Cardiac muscle cell (in vitro differentiated cells and primary cell): Measurements from ENCODE around the gene KLF18. TPM values are rescaled to one million over a fixed set of nuclear protein-coding genes. Genes with fewer than 3 reads are reported as not detected.

ENCODE experiments used
- DNase-seq, 2 donors: peaks; one replicate each; pipeline versions ENCODE4 v3.0.0 to v3.0.0-alpha.2; 2010 to 2017; ENCODE audit warnings: low read depth in 1 of 2, low spot score in 1 of 2
- H3K27ac ChIP-seq: fragments of 200-600 bp; sonication (generic); 2 replicates; pipeline ENCODE4 v1.5.1; 2016
- H3K27me3 ChIP-seq: fragments of 200-600 bp; sonication (generic); 2 replicates; pipeline ENCODE4 v1.6.0; 2016; ENCODE audit warnings: control low read depth
- H3K36me3 ChIP-seq: fragments of 200-600 bp; sonication (generic); 2 replicates; pipeline ENCODE4 v1.5.1; 2016; ENCODE audit warnings: control low read depth
- H3K4me1 ChIP-seq: fragments of 200-600 bp; sonication (generic); 2 replicates; pipeline ENCODE4 v1.8.1; 2017; ENCODE audit warnings: low read depth, mild to moderate bottlenecking, mixed run types
- H3K4me3 ChIP-seq: fragments of 200-600 bp; sonication (generic); 2 replicates; pipeline ENCODE4 v1.5.1; 2016; ENCODE audit warnings: mild to moderate bottlenecking
- H3K9me3 ChIP-seq: fragments of 200-600 bp; sonication (generic); 2 replicates; pipeline ENCODE4 v1.5.1; 2017; ENCODE audit warnings: low read depth, mild to moderate bottlenecking, control low read depth
- polyA plus RNA-seq: library from polyadenylated mRNA; unstranded; fragments of >200 nt; fragmentation: Nextera tagmentation; extraction: Ambion mirVana; gene quantifications from 2 replicates; pipeline ENCODE4 v1.2.1, GENCODE V29; 2016
- total RNA-seq: library from RNA; depleted of rRNA; stranded (reverse); fragments of >200 nt; gene quantifications from 2 replicates; pipeline ENCODE4 v1.2.3, GENCODE V29; 2016
- TF ChIP-seq, protein P1 (sequence below): IDR thresholded peaks from 2 replicates; pipeline ENCODE4 v1.5.1; 2012; ENCODE audit warnings: low read depth, mild to moderate bottlenecking, low read length

Gene KLF18
- total and polyA plus RNA-seq, 2 experiments from 2014 or later: not detected

DNA sequence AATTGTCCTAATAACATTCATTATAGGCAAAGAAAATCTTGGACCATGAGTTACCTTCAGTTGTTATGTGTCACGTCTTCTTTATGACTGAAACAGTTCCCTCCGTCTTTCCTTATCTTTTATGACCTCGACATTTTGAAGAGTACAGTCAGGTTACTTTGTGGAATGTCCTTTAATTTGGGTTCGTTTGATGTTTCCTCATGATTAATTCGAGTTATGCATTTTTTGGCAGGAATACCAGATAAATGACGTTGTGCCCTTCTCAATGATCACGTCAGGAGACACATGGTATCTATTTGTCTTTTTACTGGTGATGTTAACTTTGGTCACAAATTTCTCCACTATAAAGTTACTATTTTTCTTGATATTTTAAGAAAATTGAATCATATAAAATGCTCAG lies 40.1 kb downstream of the KLF18 start:
- Histone ChIP-seq H3K4me1 (no peaks in the 10 kb centered on the region), H3K4me3 (no peak overlapping the region), H3K36me3 (no peaks in the 10 kb centered on the region), H3K27me3 (peaks cover 5% of the 10 kb centered on the region), H3K27ac (no peak overlapping the region), H3K9me3 (no peaks in the 10 kb centered on the region)
- TF ChIP-seq, protein P1, sequence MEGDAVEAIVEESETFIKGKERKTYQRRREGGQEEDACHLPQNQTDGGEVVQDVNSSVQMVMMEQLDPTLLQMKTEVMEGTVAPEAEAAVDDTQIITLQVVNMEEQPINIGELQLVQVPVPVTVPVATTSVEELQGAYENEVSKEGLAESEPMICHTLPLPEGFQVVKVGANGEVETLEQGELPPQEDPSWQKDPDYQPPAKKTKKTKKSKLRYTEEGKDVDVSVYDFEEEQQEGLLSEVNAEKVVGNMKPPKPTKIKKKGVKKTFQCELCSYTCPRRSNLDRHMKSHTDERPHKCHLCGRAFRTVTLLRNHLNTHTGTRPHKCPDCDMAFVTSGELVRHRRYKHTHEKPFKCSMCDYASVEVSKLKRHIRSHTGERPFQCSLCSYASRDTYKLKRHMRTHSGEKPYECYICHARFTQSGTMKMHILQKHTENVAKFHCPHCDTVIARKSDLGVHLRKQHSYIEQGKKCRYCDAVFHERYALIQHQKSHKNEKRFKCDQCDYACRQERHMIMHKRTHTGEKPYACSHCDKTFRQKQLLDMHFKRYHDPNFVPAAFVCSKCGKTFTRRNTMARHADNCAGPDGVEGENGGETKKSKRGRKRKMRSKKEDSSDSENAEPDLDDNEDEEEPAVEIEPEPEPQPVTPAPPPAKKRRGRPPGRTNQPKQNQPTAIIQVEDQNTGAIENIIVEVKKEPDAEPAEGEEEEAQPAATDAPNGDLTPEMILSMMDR: no peak
- DNase-seq: peak in 1 of 2 donors; percentile 56

DNA sequence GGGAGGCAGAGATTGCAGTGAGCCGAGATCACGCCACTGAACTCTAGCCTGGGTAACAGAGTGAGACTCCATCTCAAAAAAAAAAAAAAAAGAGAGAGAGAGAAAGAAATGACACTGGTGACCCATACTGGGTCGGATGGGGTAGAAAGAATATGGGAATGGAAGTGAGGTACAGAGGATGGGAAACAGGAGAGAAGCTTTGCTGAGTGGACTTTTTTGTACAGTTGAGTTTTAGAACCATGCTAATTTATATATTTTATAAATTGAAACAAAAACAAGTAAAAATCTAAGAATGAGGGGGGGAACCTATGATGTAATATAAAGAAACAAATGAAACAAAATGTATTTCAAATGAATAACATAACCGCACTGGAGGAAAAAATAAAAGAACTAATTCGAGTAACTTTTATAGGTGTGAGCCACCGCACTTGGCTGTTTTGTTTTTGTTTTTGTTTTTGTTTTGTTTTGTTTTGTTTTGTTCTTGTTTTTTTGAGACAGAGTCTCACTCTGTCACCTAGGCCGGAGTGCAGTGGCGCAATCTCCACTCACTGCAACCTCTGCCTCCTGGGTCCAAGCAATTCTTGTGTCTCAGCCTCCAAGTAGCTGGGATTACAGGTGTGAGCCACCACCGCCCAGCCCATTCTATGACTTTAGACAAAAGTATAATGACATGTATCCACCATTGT lies 41.1 kb downstream of the KLF18 start:
- H3K9me3 ChIP-seq: no peaks in the 10 kb centered on the region
- no peaks in the 10 kb centered on the region for H3K27me3 ChIP-seq
- H3K36me3 ChIP-seq: no peaks in the 10 kb centered on the region
- DNase-seq: no peak
- no peak overlapping the region for H3K4me3 ChIP-seq
- H3K4me1 ChIP-seq: no peaks in the 10 kb centered on the region
- TF ChIP-seq, protein P1: no peak
- no peak overlapping the region for H3K27ac ChIP-seq

DNA sequence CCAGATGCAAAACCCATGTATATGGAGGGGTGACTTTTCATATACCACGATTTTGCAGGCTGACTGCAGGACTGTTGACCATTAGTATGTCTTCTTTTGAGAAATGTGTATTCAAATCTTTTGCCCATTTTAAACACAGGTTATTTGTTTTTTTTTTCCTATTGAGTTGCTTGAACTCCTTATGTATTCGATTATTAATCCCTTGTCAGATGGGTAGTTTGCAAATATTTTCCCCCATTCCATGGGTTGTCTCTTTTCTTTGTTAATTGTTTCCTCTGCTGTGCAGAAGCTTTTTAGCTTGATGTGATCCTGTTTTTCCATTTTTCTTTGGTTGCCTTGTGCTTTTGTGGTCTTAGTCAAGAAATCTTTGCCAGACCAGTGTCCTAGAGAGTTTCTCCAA lies 47.4 kb downstream of the KLF18 start:
- Histone ChIP-seq H3K27me3 (no peaks in the 10 kb centered on the region), H3K27ac (no peak overlapping the region), H3K4me1 (peaks cover 22% of the 10 kb centered on the region), H3K4me3 (no peak overlapping the region), H3K36me3 (no peaks in the 10 kb centered on the region), H3K9me3 (no peaks in the 10 kb centered on the region)
- no peak for DNase-seq
- TF ChIP-seq, protein P1: no peak

DNA sequence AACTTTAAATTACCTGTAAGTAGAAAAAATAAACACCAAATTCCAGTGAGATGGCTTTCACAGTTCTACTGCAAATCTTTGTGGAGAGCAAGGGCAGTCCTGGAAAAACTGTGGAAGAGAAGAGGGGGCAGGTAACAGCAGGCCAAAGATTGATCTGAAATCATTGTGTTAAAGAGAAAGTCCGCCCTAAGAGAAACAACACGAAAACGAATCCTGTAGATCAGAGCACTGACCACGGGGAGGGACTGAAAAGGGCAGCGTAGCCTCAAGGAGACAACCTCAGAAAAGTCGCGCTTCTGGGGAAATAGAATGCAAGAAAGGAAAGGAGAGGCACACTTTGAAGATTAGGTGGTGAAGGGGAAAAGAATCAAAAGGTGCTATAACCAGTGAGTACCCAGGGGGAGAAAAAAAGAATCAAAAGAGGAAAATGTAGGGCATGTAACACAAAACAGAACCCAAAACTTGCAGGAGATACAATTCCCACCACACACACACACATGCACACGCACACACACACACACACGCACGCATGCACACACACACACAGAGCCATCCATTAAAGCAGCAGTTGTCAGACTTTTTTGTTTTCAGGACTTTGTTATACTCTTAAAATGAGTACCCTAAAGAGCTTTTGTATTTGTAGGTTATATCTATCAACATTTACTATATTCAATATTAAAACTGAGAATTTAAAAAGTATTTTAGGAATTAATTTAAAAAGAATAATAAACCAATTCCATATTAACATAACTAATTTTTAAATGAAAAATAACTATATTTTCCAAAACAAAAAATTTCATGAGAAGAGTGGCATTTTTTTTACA lies 50.8 kb downstream of the KLF18 start:
- no peak for DNase-seq
- no peaks in the 10 kb centered on the region for H3K9me3 ChIP-seq

DNA sequence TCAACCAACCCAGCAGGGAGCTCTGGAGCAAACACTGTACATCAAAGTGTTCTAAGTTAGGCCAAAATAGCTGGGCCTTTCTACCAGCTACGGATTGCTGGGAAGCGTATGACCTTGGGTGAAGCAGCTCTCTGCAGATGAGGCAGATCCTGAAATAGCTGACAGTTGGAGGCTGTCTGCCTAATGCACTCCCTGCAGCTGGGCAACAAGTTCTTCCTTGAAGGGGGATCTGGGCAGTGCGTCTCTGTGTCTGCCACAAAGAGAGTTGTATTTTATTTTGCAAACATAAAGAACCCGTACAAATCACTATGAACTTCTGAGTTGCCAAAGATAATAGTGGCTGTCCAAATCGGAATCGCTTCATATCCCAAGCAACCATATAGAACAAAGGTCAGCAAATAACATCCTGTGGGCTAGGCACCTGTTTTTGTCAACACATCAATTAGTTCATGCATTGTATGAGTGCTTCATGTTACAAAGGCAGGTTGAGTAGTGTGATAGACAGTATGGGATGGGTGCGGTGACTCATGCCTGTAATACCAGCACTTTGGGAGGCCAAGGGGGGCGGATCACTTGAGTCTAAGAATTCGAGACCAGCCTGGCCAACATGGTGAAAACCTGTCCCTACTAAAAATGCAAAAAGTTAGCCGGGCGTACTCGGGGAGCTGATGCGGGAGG lies 51.9 kb downstream of the KLF18 start:
- peak in 1 of 2 donors; percentile 60 for DNase-seq
- Histone ChIP-seq H3K27ac (peak overlapping the region; percentile 14), H3K4me1 (peaks cover 32% of the 10 kb centered on the region), H3K4me3 (no peak overlapping the region), H3K27me3 (no peaks in the 10 kb centered on the region), H3K36me3 (no peaks in the 10 kb centered on the region), H3K9me3 (no peaks in the 10 kb centered on the region)
- TF ChIP-seq, protein P1: no peak

More for the DNA sequence above, 50.8 kb downstream of the KLF18 start:
- Histone ChIP-seq H3K27me3 (no peaks in the 10 kb centered on the region), H3K4me1 (peaks cover 32% of the 10 kb centered on the region), H3K27ac (peak overlapping the region; percentile 14), H3K36me3 (no peaks in the 10 kb centered on the region), H3K4me3 (no peak overlapping the region)
- TF ChIP-seq, protein P1: no peak

Other genes starting within 250 kb of the KLF18 start
- gene ARTN, start 207.8 kb downstream of the KLF18 start, total RNA-seq: 26.2 and 29.8 TPM in 2 replicates
- 50.5 and 60.4 TPM in 2 replicates for gene ARTN, start 207.8 kb downstream of the KLF18 start, polyA plus RNA-seq
- gene IPO13, start 194.7 kb downstream of the KLF18 start, total RNA-seq: 26.2 and 29.2 TPM in 2 replicates
- gene IPO13, start 194.7 kb downstream of the KLF18 start, polyA plus RNA-seq: 27.9 and 28.6 TPM in 2 replicates
- gene DPH2, start 171.6 kb downstream of the KLF18 start, total RNA-seq: 17.1 and 20.7 TPM in 2 replicates
- 21.5 and 38.6 TPM in 2 replicates for gene DPH2, start 171.6 kb downstream of the KLF18 start, polyA plus RNA-seq
- 87.5 and 171 TPM in 2 replicates for gene ATP6V0B, start 166.7 kb downstream of the KLF18 start, total RNA-seq
- gene ATP6V0B, start 166.7 kb downstream of the KLF18 start, polyA plus RNA-seq: 263 and 316 TPM in 2 replicates
- 81.6 and 83.3 TPM in 2 replicates for gene B4GALT2, start 162.4 kb downstream of the KLF18 start, total RNA-seq
- gene B4GALT2, start 162.4 kb downstream of the KLF18 start, polyA plus RNA-seq: 97.4 and 97.6 TPM in 2 replicates
- 20.8 and 26.5 TPM in 2 replicates for gene CCDC24, start 150.0 kb downstream of the KLF18 start, total RNA-seq
- 27.9 and 29.7 TPM in 2 replicates for gene CCDC24, start 150.0 kb downstream of the KLF18 start, polyA plus RNA-seq
- 4.9 and 6.0 TPM in 2 replicates for gene SLC6A9, start 110.2 kb downstream of the KLF18 start, total RNA-seq
- gene SLC6A9, start 110.2 kb downstream of the KLF18 start, polyA plus RNA-seq: 12.1 and 13.2 TPM in 2 replicates
- gene KLF17, start 22.8 kb downstream of the KLF18 start, total RNA-seq: not detected in 2 replicates
- not detected in 2 replicates for gene KLF17, start 22.8 kb downstream of the KLF18 start, polyA plus RNA-seq
- 49.5 and 93.3 TPM in 2 replicates for gene DMAP1, start 71.8 kb upstream of the KLF18 start, total RNA-seq
- gene DMAP1, start 71.8 kb upstream of the KLF18 start, polyA plus RNA-seq: 77.5 and 84.1 TPM in 2 replicates
- gene ERI3, start 213.6 kb upstream of the KLF18 start, total RNA-seq: 92.1 and 111 TPM in 2 replicates
- gene ERI3, start 213.6 kb upstream of the KLF18 start, polyA plus RNA-seq: 151 and 152 TPM in 2 replicates